SU-DHL-6 (cell line): Measurements from ENCODE around the gene WIZ.

ENCODE experiments used
- H2AFZ ChIP-seq: fragments of 200-600 bp; sonication (generic); 2 replicates; pipeline ENCODE4 v1.6.1; 2014; ENCODE audit warnings: low read depth, mild to moderate bottlenecking, moderate library complexity, mixed read lengths, antibody characterized with exemption, low read length; ENCODE audit not compliant: severe bottlenecking
- H3F3A ChIP-seq: fragments of 200-600 bp; shearing (Covaris generic); 2 replicates; pipeline ENCODE4 v1.6.0; 2016; ENCODE audit warnings: antibody characterized with exemption, mild to moderate bottlenecking; ENCODE audit not compliant: insufficient read depth
- H3K27ac ChIP-seq: fragments of 200-600 bp; sonication (generic); 2 replicates; pipeline ENCODE4 v1.5.1; 2016; ENCODE audit warnings: low read depth, mild to moderate bottlenecking, low read length, moderate library complexity, mixed read lengths
- H3K27me3 ChIP-seq: fragments of 200-600 bp; sonication (generic), shearing (Covaris generic); 2 replicates; pipeline ENCODE4 v1.6.0; 2014; ENCODE audit warnings: mild to moderate bottlenecking, low read length
- H3K36me3 ChIP-seq: fragments of 200-600 bp; sonication (generic); 2 replicates; pipeline ENCODE4 v1.6.1; 2014; ENCODE audit warnings: mild to moderate bottlenecking, low read length, mixed read lengths
- H3K4me2 ChIP-seq: fragments of 300-600, 200-600 bp; shearing (Covaris generic), sonication (generic); 2 replicates; pipeline ENCODE4 v1.6.0; 2014; ENCODE audit warnings: low read length, low read depth, mild to moderate bottlenecking; ENCODE audit not compliant: poor library complexity, severe bottlenecking
- H3K4me3 ChIP-seq: fragments of 200-600 bp; sonication (generic); 2 replicates; pipeline ENCODE4 v1.5.1; 2014; ENCODE audit warnings: antibody characterized with exemption, low read length, mild to moderate bottlenecking, mixed read lengths; ENCODE audit not compliant: insufficient read depth, poor library complexity, severe bottlenecking
- H3K79me2 ChIP-seq: fragments of 200-600 bp; sonication (generic); 2 replicates; pipeline ENCODE4 v1.6.1; 2014; ENCODE audit warnings: mild to moderate bottlenecking, low read length, moderate library complexity; ENCODE audit not compliant: insufficient read depth
- H3K9ac ChIP-seq: fragments of 200-600 bp; sonication (generic); 2 replicates; pipeline ENCODE4 v1.7.0; 2014; ENCODE audit warnings: mild to moderate bottlenecking, low read length
- H3K9me2 ChIP-seq: fragments of 200-600 bp; sonication (generic); replicated peaks from 2 replicates; pipeline ENCODE4 v1.6.1; 2014; ENCODE audit warnings: low read length; ENCODE audit not compliant: insufficient read depth
- H3K9me3 ChIP-seq: fragments of 200-600 bp; sonication (generic); 2 replicates; pipeline ENCODE4 v1.6.1; 2014; ENCODE audit warnings: low read length, mixed read lengths; ENCODE audit not compliant: insufficient read depth
- H4K20me1 ChIP-seq: fragments of 200-600 bp; sonication (generic); 2 replicates; pipeline ENCODE4 v1.6.1; 2014; ENCODE audit warnings: low read depth, mild to moderate bottlenecking, antibody characterized with exemption, low read length, moderate library complexity, mixed read lengths
- CTCF ChIP-seq: fragments of 200-600 bp; sonication (generic); IDR thresholded peaks from one replicate; pipeline ENCODE4 v1.5.1; 2017; ENCODE audit warnings: antibody characterized with exemption, mild to moderate bottlenecking, low read length, moderate library complexity; ENCODE audit not compliant: insufficient read depth, poor library complexity, severe bottlenecking
- EZH2phosphoT487 ChIP-seq: fragments of 200-600 bp; sonication (generic), shearing (Covaris generic); conservative IDR thresholded peaks from 2 replicates; pipeline ENCODE4 v1.6.1; 2018; ENCODE audit warnings: mild to moderate bottlenecking, antibody characterized with exemption, low read length, moderate library complexity, mixed read lengths

The WIZ gene

GRCh38 chr19:15372891-15373301 lies 76.9 kb downstream of the WIZ start:
- Histone ChIP-seq H4K20me1 (peaks cover 10% of the 10 kb centered on the region; the same call in 1 of the 2 replicates), H3K36me3 (no peaks in the 10 kb centered on the region; the same call in 1 of the 2 replicates), H3K4me2 (no peak overlapping the region), H3K79me2 (peaks cover 69% of the 10 kb centered on the region), H3K4me3 (no peak overlapping the region), H3K9me2 (no peaks in the 10 kb centered on the region), H3K27me3 (no peaks in the 10 kb centered on the region), H3K27ac (no peak overlapping the region), H3K9ac (no peak overlapping the region), H3K9me3 (no peaks in the 10 kb centered on the region), H2AFZ (no peak overlapping the region), H3F3A (no peaks in the 10 kb centered on the region)
- TF ChIP-seq EZH2phosphoT487 (no peak), CTCF (no peak)

- Histone ChIP-seq H3K27me3 (no peaks in the 10 kb centered on the region), H3K9me2 (no peaks in the 10 kb centered on the region), H2AFZ (no peak overlapping the region), H3F3A (no peaks in the 10 kb centered on the region), H3K27ac (no peak overlapping the region), H3K4me3 (no peak overlapping the region), H3K9me3 (no peaks in the 10 kb centered on the region), H3K4me2 (no peak overlapping the region), H3K79me2 (peaks cover 65% of the 10 kb centered on the region), H3K9ac (no peak overlapping the region), H3K36me3 (no peaks in the 10 kb centered on the region; the same call in 1 of the 2 replicates), H4K20me1 (peaks cover 10% of the 10 kb centered on the region; the same call in 1 of the 2 replicates)
- TF ChIP-seq EZH2phosphoT487 = no peak
- no peak for TF ChIP-seq CTCF
Observed at GRCh38 chr19:15372470-15372869, 77.3 kb downstream of the WIZ start.

GRCh38 chr19:15371786-15372380 lies 77.9 kb downstream of the WIZ start:
- no peak overlapping the region for H3K9ac ChIP-seq

More at GRCh38 chr19:15371786-15372380, 77.9 kb downstream of the WIZ start:
- Histone ChIP-seq H3K27me3 (no peaks in the 10 kb centered on the region), H3F3A (no peaks in the 10 kb centered on the region), H3K27ac (no peak overlapping the region), H3K9me2 (no peaks in the 10 kb centered on the region), H3K4me3 (no peak overlapping the region), H3K9me3 (no peaks in the 10 kb centered on the region), H3K79me2 (peaks cover 59% of the 10 kb centered on the region), H3K4me2 (no peak overlapping the region), H4K20me1 (peaks cover 6% of the 10 kb centered on the region; the same call in 1 of the 2 replicates), H3K36me3 (no peaks in the 10 kb centered on the region; the same call in 1 of the 2 replicates), H2AFZ (no peak overlapping the region)
- TF ChIP-seq CTCF (no peak), EZH2phosphoT487 (no peak)
